ENCODE measurements around the gene ZNF688. TPM values are rescaled to one million over a fixed set of nuclear protein-coding genes. Genes with fewer than 3 reads are reported as not detected.

ZNF688 gene
- total and polyA plus RNA-seq, 2 of the 13 experiments (the other 11 are each of a cell fraction or from before 2014, with no cell fraction given): 2.4 to 5.4 TPM

- TF ChIP-seq ZNF652 (CRISPR knock-in tag; IDR thresholded peaks at IDR 0.05; ENCODE audit: borderline replicate concordance, low read depth): no peak
- TF ChIP-seq U2AF1 (optimal IDR thresholded peaks at IDR 0.05; ENCODE audit: low read depth, low read length): no peak
- TF ChIP-seq GTF3A (CRISPR knock-in tag; conservative IDR thresholded peaks at IDR 0.05): no peak; the same call in 1 of the 2 replicates
- no peak for TF ChIP-seq ZNF576 (CRISPR knock-in tag; IDR thresholded peaks at IDR 0.05)
- TF ChIP-seq AGO2 (optimal IDR thresholded peaks at IDR 0.05; ENCODE audit: low read depth, low read length): no peak
- TF ChIP-seq E2F5 (CRISPR knock-in tag; conservative IDR thresholded peaks at IDR 0.05): no peak
- no peak for TF ChIP-seq KAT2B (IDR thresholded peaks at IDR 0.05; ENCODE audit: borderline replicate concordance, low read depth, low read length)
- TF ChIP-seq ZNF547 (CRISPR knock-in tag; IDR thresholded peaks at IDR 0.05): no peak; the same call in 1 of the 2 replicates
- TF ChIP-seq CHD2 (IDR thresholded peaks at IDR 0.05; ENCODE audit: low read depth, low read length): no peak
- no peak for TF ChIP-seq ZNF660 (CRISPR knock-in tag; IDR thresholded peaks at IDR 0.05; ENCODE audit: borderline replicate concordance, low read depth)
- TF ChIP-seq GLMP (CRISPR knock-in tag; IDR thresholded peaks at IDR 0.05; ENCODE audit: borderline replicate concordance): no peak
- 0 out of 2 replicates have a peak, but pooled peaks have one; percentile 28 for TF ChIP-seq ZNF350 (CRISPR knock-in tag; IDR thresholded peaks at IDR 0.05; ENCODE audit: borderline replicate concordance, low read depth)
- no peak for TF ChIP-seq ZBTB25 (CRISPR knock-in tag; IDR thresholded peaks at IDR 0.05)
- no peak for TF ChIP-seq TRAFD1 (CRISPR knock-in tag; IDR thresholded peaks at IDR 0.05; ENCODE audit: borderline replicate concordance)
- TF ChIP-seq KAT8 (CRISPR knock-in tag; IDR thresholded peaks at IDR 0.05): no peak
- no peak for TF ChIP-seq MEIS1 (CRISPR knock-in tag; IDR thresholded peaks at IDR 0.05; ENCODE audit: borderline replicate concordance)
- TF ChIP-seq CBX5 (CRISPR knock-in tag; IDR thresholded peaks at IDR 0.05; ENCODE audit: borderline replicate concordance): no peak
- TF ChIP-seq ZNF280D (CRISPR knock-in tag; IDR thresholded peaks at IDR 0.05): peak; percentile 56; the same call in 1 of the 2 replicates
- TF ChIP-seq DBP (CRISPR knock-in tag; IDR thresholded peaks at IDR 0.05; ENCODE audit: not compliant biosample characterization): no peak
Measured at GRCh38 chr16:30558789-30559377, 12.6 kb downstream of the ZNF688 start (continued).

All from HepG2 (cell line).